ENCODE results near the gene AGAP3. TPM values are rescaled to one million over a fixed set of nuclear protein-coding genes. Genes with fewer than 3 reads are reported as not detected.
A peak's percentile ranks its signal among the peaks of the same experiment; 100 is the strongest.

AGAP3 gene
- total RNA-seq, 8 experiments from 2014 or later = 34.1 to 84.7 (median 57.2) TPM

- H3K27ac ChIP-seq = no peak overlapping the region
- WGBS, 10 experiments = 0 to 93% (median 53%) methylated on average over 1 to 15 of the region's 77 CpGs; no CpG with 5 or more reads in 7 of the 10 experiments
- H3K4me1 ChIP-seq (replicated peaks in 1 of 2) = no peaks in the 10 kb centered on the region
- in situ Hi-C loops (cut with MboI; ENCODE audit: low pct_unique_long_range_greater_than_20kb in 2 of 9, low sequenced_read_pairs in 9 of 9, unreplicated experiment in 9 of 9) = loop anchor here in 1 of 9 experiments (10.0 kb wide), 1 partner anchor 50 kb away; no protein-coding TSS in a partner anchor
- ATAC-seq (replicated peaks in 6 of 8) = peak in 2 of 8 experiments; percentile 33 to 54
- H3K4me3 ChIP-seq = no peak overlapping the region
These were observed 88.2 kb downstream of the AGAP3 start for GRCh38 chr7:151174246-151175046.

- in situ Hi-C loops (cut with MboI; ENCODE audit: low pct_unique_long_range_greater_than_20kb in 2 of 9, low sequenced_read_pairs in 9 of 9, unreplicated experiment in 9 of 9) = loop anchor here in 1 of 9 experiments (10.0 kb wide), 1 partner anchor 50 kb away; no protein-coding TSS in a partner anchor
These were observed 88.9 kb downstream of the AGAP3 start for GRCh38 chr7:151175047-151175792.

DNA sequence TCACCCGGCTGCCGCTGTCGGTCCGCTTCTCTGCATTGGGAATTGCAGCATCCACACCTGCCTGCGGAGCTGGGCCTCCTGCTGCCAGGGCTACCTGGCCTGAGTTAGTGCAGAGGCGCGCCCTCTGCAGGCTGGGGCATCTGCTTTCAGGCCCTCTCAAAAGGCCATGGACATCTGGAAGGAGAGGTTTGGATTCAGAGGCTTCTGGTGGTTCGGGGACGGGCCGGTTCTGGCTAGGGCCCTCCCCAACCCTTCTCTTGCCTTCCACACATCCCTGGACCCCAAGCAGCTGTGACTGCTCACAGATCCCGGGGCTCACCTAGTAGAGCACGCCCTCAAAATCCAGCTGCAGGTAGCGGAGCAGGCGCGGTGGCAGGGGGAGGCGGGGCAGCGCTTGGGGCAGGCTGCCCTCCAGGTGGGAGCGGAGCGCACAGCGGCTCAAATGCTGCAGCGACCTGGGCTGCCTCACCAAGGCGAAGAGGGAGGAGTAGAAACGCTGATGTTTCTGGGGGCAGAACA is 89.6 kb downstream of the AGAP3 start:
- in situ Hi-C loops (cut with MboI; ENCODE audit: low pct_unique_long_range_greater_than_20kb in 2 of 9, low sequenced_read_pairs in 9 of 9, unreplicated experiment in 9 of 9) = loop anchor here in 1 of 9 experiments (10.0 kb wide), 1 partner anchor 51 kb away; no protein-coding TSS in a partner anchor
- H3K27ac ChIP-seq = no peak overlapping the region
- ATAC-seq (replicated peaks in 6 of 8) = no peak
- H3K4me1 ChIP-seq (replicated peaks in 1 of 2) = no peaks in the 10 kb centered on the region
- WGBS, 10 experiments = 40 to 68% methylated on average over 1 to 9 of the region's 23 CpGs; no CpG with 5 or more reads in 8 of the 10 experiments
- H3K4me3 ChIP-seq = no peak overlapping the region

More at GRCh38 chr7:151175047-151175792, 88.9 kb downstream of the AGAP3 start:
- 50 to 100% (median 91%) methylated on average over 1 to 15 of the region's 16 CpGs; no CpG with 5 or more reads in 3 of the 10 experiments for WGBS, 10 experiments
- Histone ChIP-seq H3K27ac (no peak overlapping the region), H3K4me3 (no peak overlapping the region), H3K4me1 (replicated peaks in 1 of 2) (no peaks in the 10 kb centered on the region)
- ATAC-seq (replicated peaks in 6 of 8) = no peak

- WGBS, 10 experiments = 58 to 90% (median 70%) methylated on average over 2 to 7 of the region's 9 CpGs; no CpG with 5 or more reads in 7 of the 10 experiments
- H3K4me1 ChIP-seq (replicated peaks in 1 of 2) = no peaks in the 10 kb centered on the region
- no peak overlapping the region for H3K27ac ChIP-seq
- in situ Hi-C loops (cut with MboI; ENCODE audit: low pct_unique_long_range_greater_than_20kb in 2 of 9, low sequenced_read_pairs in 9 of 9, unreplicated experiment in 9 of 9) = loop anchor here in 1 of 9 experiments (10.0 kb wide), 1 partner anchor 52 kb away; no protein-coding TSS in a partner anchor
- no peak overlapping the region for H3K4me3 ChIP-seq
- ATAC-seq (replicated peaks in 6 of 8) = no peak
These were observed 90.1 kb downstream of the AGAP3 start for GRCh38 chr7:151176401-151176800.

DNA sequence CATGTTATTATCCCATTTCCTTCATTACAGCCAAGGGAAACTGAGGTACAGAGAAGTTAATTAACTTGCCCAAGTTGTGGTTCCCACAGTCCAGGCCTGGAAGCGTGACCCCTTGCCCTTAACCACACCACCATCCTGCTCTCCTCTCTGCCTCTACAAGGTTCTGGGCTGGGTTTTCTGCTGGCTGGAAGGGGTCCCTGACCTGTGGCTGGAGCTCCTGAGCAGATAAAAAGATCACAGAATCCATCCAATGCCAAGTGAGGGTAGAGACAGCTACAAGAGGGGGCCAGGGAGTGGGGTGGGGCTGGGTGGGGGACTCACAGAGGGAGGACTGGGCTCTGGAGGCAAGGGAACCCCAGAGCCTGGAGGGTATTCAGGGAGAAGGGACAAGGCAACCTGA is 91.0 kb downstream of the AGAP3 start:
- Histone ChIP-seq H3K4me3 (no peak overlapping the region), H3K27ac (no peak overlapping the region), H3K4me1 (replicated peaks in 1 of 2) (no peaks in the 10 kb centered on the region)
- WGBS, 10 experiments = 57 to 83% (median 80%) methylated on average over 1 of the region's 1 CpG; no CpG with 5 or more reads in 5 of the 10 experiments
- ATAC-seq (replicated peaks in 6 of 8) = no peak
- in situ Hi-C loops (cut with MboI; ENCODE audit: low pct_unique_long_range_greater_than_20kb in 2 of 9, low sequenced_read_pairs in 9 of 9, unreplicated experiment in 9 of 9) = loop anchor here in 1 of 9 experiments (10.0 kb wide), 1 partner anchor 53 kb away; no protein-coding TSS in a partner anchor

- WGBS, 10 experiments = 0 to 82% (median 60%) methylated on average over 1 to 7 of the region's 9 CpGs; no CpG with 5 or more reads in 5 of the 10 experiments
- no peak overlapping the region for H3K27ac ChIP-seq
- in situ Hi-C loops (cut with MboI; ENCODE audit: low pct_unique_long_range_greater_than_20kb in 2 of 9, low sequenced_read_pairs in 9 of 9, unreplicated experiment in 9 of 9) = loop anchor here in 1 of 9 experiments (10.0 kb wide), 1 partner anchor 53 kb away; no protein-coding TSS in a partner anchor
- no peak overlapping the region for H3K4me3 ChIP-seq
- ATAC-seq (replicated peaks in 6 of 8) = no peak
- no peaks in the 10 kb centered on the region for H3K4me1 ChIP-seq (replicated peaks in 1 of 2)
These were observed 92.0 kb downstream of the AGAP3 start for GRCh38 chr7:151178236-151178635.

GRCh38 chr7:151178831-151179230 is 92.6 kb downstream of the AGAP3 start:
- H3K27ac ChIP-seq = no peak overlapping the region
- in situ Hi-C loops (cut with MboI; ENCODE audit: low pct_unique_long_range_greater_than_20kb in 2 of 9, low sequenced_read_pairs in 9 of 9, unreplicated experiment in 9 of 9) = loop anchor here in 1 of 9 experiments (10.0 kb wide), 1 partner anchor 54 kb away; no protein-coding TSS in a partner anchor
- H3K4me1 ChIP-seq (replicated peaks in 1 of 2) = no peaks in the 10 kb centered on the region
- ATAC-seq (replicated peaks in 6 of 8) = no peak
- H3K4me3 ChIP-seq = no peak overlapping the region
- 43 to 67% methylated on average over 1 of the region's 2 CpGs; no CpG with 5 or more reads in 8 of the 10 experiments for WGBS, 10 experiments

- WGBS, 10 experiments = 0 to 80% (median 66%) methylated on average over 1 to 6 of the region's 8 CpGs; no CpG with 5 or more reads in 4 of the 10 experiments
These were observed 93.1 kb downstream of the AGAP3 start for GRCh38 chr7:151179287-151179860.

GRCh38 chr7:151179946-151180345 is 93.7 kb downstream of the AGAP3 start:
- ATAC-seq (replicated peaks in 6 of 8) = no peak
- Histone ChIP-seq H3K27ac (no peak overlapping the region), H3K4me3 (no peak overlapping the region), H3K4me1 (replicated peaks in 1 of 2) (no peaks in the 10 kb centered on the region)
- in situ Hi-C loops (cut with MboI; ENCODE audit: low pct_unique_long_range_greater_than_20kb in 2 of 9, low sequenced_read_pairs in 9 of 9, unreplicated experiment in 9 of 9) = loop anchor here in 1 of 9 experiments (10.0 kb wide), 1 partner anchor 55 kb away; no protein-coding TSS in a partner anchor
- WGBS, 10 experiments = 17 to 80% (median 60%) methylated on average over 1 to 4 of the region's 4 CpGs; no CpG with 5 or more reads in 3 of the 10 experiments

More at GRCh38 chr7:151179287-151179860, 93.1 kb downstream of the AGAP3 start:
- Histone ChIP-seq H3K4me1 (replicated peaks in 1 of 2) (no peaks in the 10 kb centered on the region), H3K27ac (no peak overlapping the region), H3K4me3 (no peak overlapping the region)
- in situ Hi-C loops (cut with MboI; ENCODE audit: low pct_unique_long_range_greater_than_20kb in 2 of 9, low sequenced_read_pairs in 9 of 9, unreplicated experiment in 9 of 9) = loop anchor here in 1 of 9 experiments (10.0 kb wide), 1 partner anchor 55 kb away; no protein-coding TSS in a partner anchor
- no peak for ATAC-seq (replicated peaks in 6 of 8)

DNA sequence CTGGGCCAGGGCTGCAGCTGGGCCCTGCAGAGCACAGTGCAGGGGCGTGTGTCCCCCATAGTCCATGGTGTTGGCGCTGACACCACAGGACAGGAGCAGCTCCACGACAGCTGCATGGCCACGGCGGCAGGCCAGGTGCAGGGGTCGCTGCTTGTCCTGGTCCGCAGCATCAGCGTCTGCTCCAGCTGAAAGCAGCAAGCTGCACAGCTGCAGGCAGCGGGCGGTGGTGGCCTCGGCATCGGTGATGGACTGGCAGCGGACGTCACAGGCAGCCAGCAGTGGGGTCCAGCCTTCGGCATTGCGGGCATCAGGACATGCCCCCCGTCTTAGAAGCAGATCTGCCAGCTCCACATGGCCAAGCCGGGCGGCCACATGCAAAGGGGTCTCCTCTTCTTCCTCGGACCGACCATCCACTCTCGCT is 94.7 kb downstream of the AGAP3 start:
- H3K27ac ChIP-seq = no peak overlapping the region
- in situ Hi-C loops (cut with MboI; ENCODE audit: low pct_unique_long_range_greater_than_20kb in 2 of 9, low sequenced_read_pairs in 9 of 9, unreplicated experiment in 9 of 9) = no loop called here
- WGBS, 10 experiments = 30 to 83% (median 77%) methylated on average over 1 to 12 of the region's 22 CpGs; no CpG with 5 or more reads in 6 of the 10 experiments
- ATAC-seq (replicated peaks in 6 of 8) = no peak
- H3K4me1 ChIP-seq (replicated peaks in 1 of 2) = no peaks in the 10 kb centered on the region
- H3K4me3 ChIP-seq = no peak overlapping the region

DNA sequence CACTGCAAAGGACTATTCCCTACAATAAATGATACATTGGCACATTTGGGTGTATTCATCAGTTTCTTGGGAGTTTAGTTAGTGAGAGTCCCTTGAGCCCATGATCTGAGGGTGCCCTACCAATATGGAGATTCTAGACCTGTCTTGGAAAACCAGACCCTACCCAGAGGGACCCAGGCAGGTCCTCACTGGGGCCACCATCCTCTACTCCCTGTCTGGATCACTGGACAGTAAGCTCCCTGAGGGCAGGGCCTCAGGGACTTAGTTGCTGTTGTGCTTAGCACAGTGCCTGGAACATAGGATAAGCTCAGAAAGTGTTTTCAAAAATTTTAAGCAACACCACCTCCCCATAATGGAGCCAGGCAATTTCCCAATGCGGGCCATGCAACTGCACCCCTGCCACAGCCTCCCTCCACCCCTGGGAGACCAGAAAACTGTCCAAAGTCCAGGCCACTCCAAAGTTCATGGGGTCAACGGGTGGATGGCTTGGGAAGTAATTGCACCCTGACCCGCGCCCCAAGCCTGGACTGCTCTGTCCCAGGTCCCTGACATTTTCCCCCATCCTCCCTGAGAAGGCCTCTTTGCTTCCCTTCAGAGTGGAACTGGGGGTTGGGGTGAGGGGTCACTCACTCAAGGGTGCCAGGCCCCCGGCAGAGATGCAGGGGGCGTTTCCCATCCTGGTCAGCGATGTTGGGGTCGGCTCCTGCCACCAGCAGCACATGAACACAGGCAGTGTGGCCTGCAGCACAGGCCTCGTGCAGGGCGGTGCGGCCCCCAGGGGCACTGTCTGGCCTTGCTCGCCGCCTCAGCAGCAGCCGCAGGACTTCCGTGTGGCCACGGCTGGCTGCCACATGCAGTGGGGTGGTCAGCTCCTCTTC is 99.7 kb downstream of the AGAP3 start:
- Histone ChIP-seq H3K4me3 (no peak overlapping the region), H3K27ac (no peak overlapping the region), H3K4me1 (replicated peaks in 1 of 2) (no peaks in the 10 kb centered on the region)
- no peak for ATAC-seq (replicated peaks in 6 of 8)
- WGBS, 10 experiments = 80 to 100% methylated on average over 2 of the region's 16 CpGs; no CpG with 5 or more reads in 8 of the 10 experiments
- in situ Hi-C loops (cut with MboI; ENCODE audit: low pct_unique_long_range_greater_than_20kb in 2 of 9, low sequenced_read_pairs in 9 of 9, unreplicated experiment in 9 of 9) = no loop called here
